Measurements from ENCODE around the gene NAB2. TPM values are rescaled to one million over a fixed set of nuclear protein-coding genes. Genes with fewer than 3 reads are reported as not detected.

NAB2 gene
- polyA plus RNA-seq, 1 donor (not counting 4 experiments of a cell fraction or from before 2014, with no cell fraction given): 22.0 TPM

- H3K36me3 ChIP-seq (ENCODE audit: control insufficient read depth in 2 of 2, extremely low read depth in 1 of 2, insufficient read depth in 2 of 2, low read length in 2 of 2): no peaks in the 10 kb centered on the region
- TF ChIP-seq CTCF (optimal IDR thresholded peaks at IDR 0.05 in 1 of 3, IDR thresholded peaks at IDR 0.05 in 1 of 3, conservative IDR thresholded peaks at IDR 0.05 in 1 of 3; ENCODE audit: extremely low read depth in 1 of 3, insufficient read depth in 2 of 3, low read length in 3 of 3): no peak
- no peak for TF ChIP-seq EZH2 (IDR thresholded peaks at IDR 0.05; ENCODE audit: low read length)
- H3K27me3 ChIP-seq (ENCODE audit: control insufficient read depth, extremely low read depth, insufficient read depth, low read length): no peaks in the 10 kb centered on the region
- H3K4me2 ChIP-seq (ENCODE audit: control insufficient read depth, extremely low read depth, insufficient read depth, low read depth, low read length): no peak overlapping the region
- H3K9ac ChIP-seq (ENCODE audit: control insufficient read depth, extremely low read depth, insufficient read depth, low read length): no peak overlapping the region
- no peak overlapping the region for H3K27ac ChIP-seq (ENCODE audit: control insufficient read depth, insufficient read depth, low read length)
- dilution Hi-C loops (cut with MboI; ENCODE audit: extremely low pct_ligation_motif_present, low sequenced_read_pairs): no loop called here
- H3K4me1 ChIP-seq (ENCODE audit: control insufficient read depth, extremely low read depth, insufficient read depth, low read length): peaks cover 32% of the 10 kb centered on the region
- H3K4me3 ChIP-seq (ENCODE audit: control insufficient read depth in 2 of 3, extremely low read depth in 1 of 3, insufficient read depth in 2 of 3, low read depth in 1 of 3, low read length in 3 of 3): no peak overlapping the region
- H3K79me2 ChIP-seq (ENCODE audit: control insufficient read depth, insufficient read depth, low read length): no peaks in the 10 kb centered on the region
- H3K9me3 ChIP-seq (ENCODE audit: control insufficient read depth, low read depth, low read length): no peaks in the 10 kb centered on the region
- H3K9me1 ChIP-seq (ENCODE audit: control insufficient read depth, extremely low read depth, insufficient read depth, low read length): no peaks in the 10 kb centered on the region
- no peak overlapping the region for H2AFZ ChIP-seq (ENCODE audit: control insufficient read depth, low read length)
- no peak for DNase-seq (ENCODE audit: low read depth, low spot score)
- H4K20me1 ChIP-seq (ENCODE audit: control insufficient read depth, extremely low read depth, insufficient read depth, low read length): no peaks in the 10 kb centered on the region
- no peak for FAIRE-seq
Measured at GRCh38 chr12:57116580-57117281, 27.8 kb downstream of the NAB2 start.

- Histone ChIP-seq H3K36me3 (ENCODE audit: control insufficient read depth in 2 of 2, extremely low read depth in 1 of 2, insufficient read depth in 2 of 2, low read length in 2 of 2) (no peaks in the 10 kb centered on the region), H3K9me1 (ENCODE audit: control insufficient read depth, extremely low read depth, insufficient read depth, low read length) (no peaks in the 10 kb centered on the region), H2AFZ (ENCODE audit: control insufficient read depth, low read length) (peak overlapping the region; percentile 18), H3K4me3 (ENCODE audit: control insufficient read depth in 2 of 3, extremely low read depth in 1 of 3, insufficient read depth in 2 of 3, low read depth in 1 of 3, low read length in 3 of 3) (no peak overlapping the region), H4K20me1 (ENCODE audit: control insufficient read depth, extremely low read depth, insufficient read depth, low read length) (no peaks in the 10 kb centered on the region), H3K79me2 (ENCODE audit: control insufficient read depth, insufficient read depth, low read length) (no peaks in the 10 kb centered on the region), H3K4me1 (ENCODE audit: control insufficient read depth, extremely low read depth, insufficient read depth, low read length) (peaks cover 21% of the 10 kb centered on the region), H3K9ac (ENCODE audit: control insufficient read depth, extremely low read depth, insufficient read depth, low read length) (no peak overlapping the region), H3K27ac (ENCODE audit: control insufficient read depth, insufficient read depth, low read length) (peak overlapping the region; percentile 53), H3K27me3 (ENCODE audit: control insufficient read depth, extremely low read depth, insufficient read depth, low read length) (no peaks in the 10 kb centered on the region), H3K9me3 (ENCODE audit: control insufficient read depth, low read depth, low read length) (no peaks in the 10 kb centered on the region), H3K4me2 (ENCODE audit: control insufficient read depth, extremely low read depth, insufficient read depth, low read depth, low read length) (peak overlapping the region; percentile 31)
- FAIRE-seq: peak; percentile 86
- dilution Hi-C loops (cut with MboI; ENCODE audit: extremely low pct_ligation_motif_present, low sequenced_read_pairs): no loop called here
- TF ChIP-seq CTCF (optimal IDR thresholded peaks at IDR 0.05 in 1 of 3, IDR thresholded peaks at IDR 0.05 in 1 of 3, conservative IDR thresholded peaks at IDR 0.05 in 1 of 3; ENCODE audit: extremely low read depth in 1 of 3, insufficient read depth in 2 of 3, low read length in 3 of 3) (peak in 1 of 3 experiments; percentile 7), EZH2 (IDR thresholded peaks at IDR 0.05; ENCODE audit: low read length) (no peak)
- peak; percentile 66 for DNase-seq (ENCODE audit: low read depth, low spot score)
Measured at GRCh38 chr12:57118711-57119271, 29.9 kb downstream of the NAB2 start.

All from keratinocyte (primary cell).